Measurements from ENCODE around the gene LDAF1.
A peak's percentile ranks its signal among the peaks of the same experiment; 100 is the strongest.
"Not testable (repeated sequence)": the region's sequence is repeated elsewhere in the genome, so short reads cannot be mapped to it uniquely, and the experiment has no call there.

Gene LDAF1

GRCh38 chr16:21167360-21167759 lies 8.9 kb downstream of the LDAF1 start:
- H3K27ac Mint-ChIP-seq (ENCODE audit: low read depth): no peak overlapping the region
- no peaks in the 10 kb centered on the region for H3K9me3 Mint-ChIP-seq
- DNase-seq (ENCODE audit: low spot score in 2 of 2) (no peak), ATAC-seq (replicated peaks; ENCODE audit: extremely low read depth, poor library complexity, severe bottlenecking) (no peak)
- H3K27me3 Mint-ChIP-seq: no peaks in the 10 kb centered on the region
- H3K4me1 Mint-ChIP-seq: no peaks in the 10 kb centered on the region
- H3K36me3 Mint-ChIP-seq (ENCODE audit: insufficient read depth): peaks cover 18% of the 10 kb centered on the region
- H3K4me3 Mint-ChIP-seq: no peak overlapping the region

GRCh38 chr16:21167929-21168602 lies 9.6 kb downstream of the LDAF1 start:
- Mint-ChIP-seq H3K27me3 (no peaks in the 10 kb centered on the region), H3K4me3 (no peak overlapping the region), H3K27ac (ENCODE audit: low read depth) (no peak overlapping the region), H3K4me1 (no peaks in the 10 kb centered on the region), H3K36me3 (ENCODE audit: insufficient read depth) (peaks cover 20% of the 10 kb centered on the region), H3K9me3 (no peaks in the 10 kb centered on the region)
- no peak for DNase-seq (ENCODE audit: low spot score in 2 of 2)
- no peak for ATAC-seq (replicated peaks; ENCODE audit: extremely low read depth, poor library complexity, severe bottlenecking)

GRCh38 chr16:21169249-21169981 lies 10.9 kb downstream of the LDAF1 start:
- Mint-ChIP-seq H3K4me3 (no peak overlapping the region), H3K27me3 (no peaks in the 10 kb centered on the region), H3K27ac (ENCODE audit: low read depth) (no peak overlapping the region), H3K9me3 (no peaks in the 10 kb centered on the region), H3K4me1 (no peaks in the 10 kb centered on the region), H3K36me3 (ENCODE audit: insufficient read depth) (peaks cover 23% of the 10 kb centered on the region)
- DNase-seq (ENCODE audit: low spot score in 2 of 2): no peak
- no peak for ATAC-seq (replicated peaks; ENCODE audit: extremely low read depth, poor library complexity, severe bottlenecking)

DNA sequence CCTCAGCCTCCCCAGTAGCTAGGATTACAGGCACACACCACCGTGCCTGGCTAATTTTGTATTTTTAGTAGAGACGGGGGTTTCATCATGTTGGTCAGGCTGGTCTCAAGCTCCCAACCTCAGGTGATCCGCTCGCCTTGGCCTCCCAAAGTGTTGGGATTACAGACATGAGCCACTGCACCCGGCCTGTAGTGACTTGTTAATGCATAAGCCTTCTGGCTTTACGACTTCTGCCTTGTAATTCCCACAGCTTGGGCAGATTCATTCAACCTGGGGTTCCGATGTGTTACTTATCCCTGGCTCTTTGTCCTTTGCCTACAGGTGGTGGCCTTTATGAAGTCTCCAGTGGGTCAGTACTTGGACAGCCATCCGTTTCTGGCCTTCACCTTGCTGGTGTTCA lies 11.6 kb downstream of the LDAF1 start:
- not testable (repeated sequence) for H3K9me3 Mint-ChIP-seq; H3K27ac Mint-ChIP-seq (ENCODE audit: low read depth); DNase-seq (ENCODE audit: low spot score in 2 of 2); ATAC-seq (replicated peaks; ENCODE audit: extremely low read depth, poor library complexity, severe bottlenecking); H3K4me3 Mint-ChIP-seq; H3K4me1 Mint-ChIP-seq; H3K27me3 Mint-ChIP-seq
- peaks cover 22% of the 10 kb centered on the region for H3K36me3 Mint-ChIP-seq (ENCODE audit: insufficient read depth)

GRCh38 chr16:21172650-21173049 lies 14.2 kb downstream of the LDAF1 start:
- no peaks in the 10 kb centered on the region for H3K4me1 Mint-ChIP-seq
- ATAC-seq (replicated peaks; ENCODE audit: extremely low read depth, poor library complexity, severe bottlenecking): no peak
- no peak for DNase-seq (ENCODE audit: low spot score in 2 of 2)
- no peaks in the 10 kb centered on the region for H3K9me3 Mint-ChIP-seq
- no peak overlapping the region for H3K4me3 Mint-ChIP-seq
- peaks cover 18% of the 10 kb centered on the region for H3K36me3 Mint-ChIP-seq (ENCODE audit: insufficient read depth)
- H3K27me3 Mint-ChIP-seq: no peaks in the 10 kb centered on the region
- H3K27ac Mint-ChIP-seq (ENCODE audit: low read depth): peak overlapping the region; percentile 78

DNA sequence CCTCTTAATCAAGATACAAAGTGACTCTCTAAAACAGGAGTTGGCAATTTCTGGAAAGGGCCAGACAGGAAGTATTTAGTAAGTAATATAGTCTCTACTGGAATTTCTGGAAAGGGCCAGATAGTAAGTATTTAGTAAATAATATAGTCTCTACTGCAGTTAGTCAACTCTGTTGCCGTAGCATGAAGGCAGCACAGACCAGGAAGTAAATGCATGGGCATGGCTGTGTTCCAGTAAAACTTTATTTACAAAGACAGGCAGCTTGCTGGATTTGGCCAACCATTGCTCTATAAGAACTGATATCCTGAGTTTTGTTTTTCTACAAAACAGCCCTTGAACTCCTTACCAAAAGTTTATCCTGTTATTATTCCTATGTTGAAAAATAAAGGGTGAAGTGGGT lies 16.9 kb downstream of the LDAF1 start:
- H3K27ac Mint-ChIP-seq (ENCODE audit: low read depth): no peak overlapping the region
- H3K27me3 Mint-ChIP-seq: no peaks in the 10 kb centered on the region
- no peaks in the 10 kb centered on the region for H3K9me3 Mint-ChIP-seq
- peaks cover 23% of the 10 kb centered on the region for H3K36me3 Mint-ChIP-seq (ENCODE audit: insufficient read depth)
- H3K4me1 Mint-ChIP-seq: no peaks in the 10 kb centered on the region
- DNase-seq (ENCODE audit: low spot score in 2 of 2) (no peak), ATAC-seq (replicated peaks; ENCODE audit: extremely low read depth, poor library complexity, severe bottlenecking) (no peak)
- H3K4me3 Mint-ChIP-seq: no peak overlapping the region

- Mint-ChIP-seq H3K4me1 (no peaks in the 10 kb centered on the region), H3K9me3 (no peaks in the 10 kb centered on the region), H3K4me3 (no peak overlapping the region), H3K27me3 (no peaks in the 10 kb centered on the region), H3K36me3 (ENCODE audit: insufficient read depth) (peaks cover 16% of the 10 kb centered on the region), H3K27ac (ENCODE audit: low read depth) (no peak overlapping the region)
- ATAC-seq (replicated peaks; ENCODE audit: extremely low read depth, poor library complexity, severe bottlenecking) (no peak), DNase-seq (ENCODE audit: low spot score in 2 of 2) (no peak)
Measured at GRCh38 chr16:21179126-21179982, 20.9 kb downstream of the LDAF1 start.

GRCh38 chr16:21179983-21180365 lies 21.5 kb downstream of the LDAF1 start:
- no peak for DNase-seq (ENCODE audit: low spot score in 2 of 2)
- no peaks in the 10 kb centered on the region for H3K27me3 Mint-ChIP-seq
- ATAC-seq (replicated peaks; ENCODE audit: extremely low read depth, poor library complexity, severe bottlenecking): no peak
- peaks cover 16% of the 10 kb centered on the region for H3K36me3 Mint-ChIP-seq (ENCODE audit: insufficient read depth)
- no peaks in the 10 kb centered on the region for H3K4me1 Mint-ChIP-seq
- no peak overlapping the region for H3K4me3 Mint-ChIP-seq
- no peak overlapping the region for H3K27ac Mint-ChIP-seq (ENCODE audit: low read depth)
- no peaks in the 10 kb centered on the region for H3K9me3 Mint-ChIP-seq

GRCh38 chr16:21183995-21184394 lies 25.5 kb downstream of the LDAF1 start:
- no peak overlapping the region for H3K4me3 Mint-ChIP-seq
- H3K27me3 Mint-ChIP-seq: no peaks in the 10 kb centered on the region
- H3K27ac Mint-ChIP-seq (ENCODE audit: low read depth): no peak overlapping the region
- H3K9me3 Mint-ChIP-seq: no peaks in the 10 kb centered on the region
- no peaks in the 10 kb centered on the region for H3K4me1 Mint-ChIP-seq
- no peak for ATAC-seq (replicated peaks; ENCODE audit: extremely low read depth, poor library complexity, severe bottlenecking)
- peaks cover 12% of the 10 kb centered on the region for H3K36me3 Mint-ChIP-seq (ENCODE audit: insufficient read depth)
- DNase-seq (ENCODE audit: low spot score in 2 of 2): no peak

GRCh38 chr16:21184834-21185233 lies 26.4 kb downstream of the LDAF1 start:
- ATAC-seq (replicated peaks; ENCODE audit: extremely low read depth, poor library complexity, severe bottlenecking) (no peak), DNase-seq (ENCODE audit: low spot score in 2 of 2) (no peak)
- no peak overlapping the region for H3K4me3 Mint-ChIP-seq
- H3K36me3 Mint-ChIP-seq (ENCODE audit: insufficient read depth): peaks cover 8% of the 10 kb centered on the region
- H3K4me1 Mint-ChIP-seq: no peaks in the 10 kb centered on the region
- no peak overlapping the region for H3K27ac Mint-ChIP-seq (ENCODE audit: low read depth)
- H3K9me3 Mint-ChIP-seq: no peaks in the 10 kb centered on the region
- H3K27me3 Mint-ChIP-seq: no peaks in the 10 kb centered on the region

GRCh38 chr16:21185659-21186325 lies 27.3 kb downstream of the LDAF1 start:
- Mint-ChIP-seq H3K4me1 (no peaks in the 10 kb centered on the region), H3K36me3 (ENCODE audit: insufficient read depth) (peaks cover 5% of the 10 kb centered on the region), H3K27me3 (no peaks in the 10 kb centered on the region), H3K4me3 (no peak overlapping the region), H3K9me3 (no peaks in the 10 kb centered on the region), H3K27ac (ENCODE audit: low read depth) (no peak overlapping the region)
- ATAC-seq (replicated peaks; ENCODE audit: extremely low read depth, poor library complexity, severe bottlenecking): no peak
- no peak for DNase-seq (ENCODE audit: low spot score in 2 of 2)

GRCh38 chr16:21186326-21186691 lies 27.8 kb downstream of the LDAF1 start:
- Mint-ChIP-seq H3K4me3 (no peak overlapping the region), H3K36me3 (ENCODE audit: insufficient read depth) (peaks cover 5% of the 10 kb centered on the region), H3K9me3 (no peaks in the 10 kb centered on the region), H3K27ac (ENCODE audit: low read depth) (no peak overlapping the region), H3K27me3 (no peaks in the 10 kb centered on the region), H3K4me1 (no peaks in the 10 kb centered on the region)
- ATAC-seq (replicated peaks; ENCODE audit: extremely low read depth, poor library complexity, severe bottlenecking) (no peak), DNase-seq (ENCODE audit: low spot score in 2 of 2) (no peak)
